SK-N-SH (cell line): ENCODE data around the gene PAM16. TPM values are rescaled to one million over a fixed set of nuclear protein-coding genes. Genes with fewer than 3 reads are reported as not detected.

Experiments
- CTCF ChIA-PET: fragments of 300-600, 350-600 bp; formaldehyde crosslinking; extraction: SDS; loops from one replicate; lab custom pipeline; 2021; lab: Yijun Ruan, JAX
- POLR2A ChIA-PET: fragments of 350-600 bp; sonication (Branson Sonifier 250); formaldehyde crosslinking; extraction: SDS; loops from one replicate; lab custom pipeline; 2020; ENCODE audit warnings: antibody characterized with exemption, inconsistent platforms; lab: Yijun Ruan, JAX
- DNase-seq: peaks from one replicate; pipeline ENCODE4 v3.0.0; 2012
- H2AFZ ChIP-seq: fragments of 200-600 bp; sonication (generic); 2 replicates; pipeline ENCODE4 v1.8.1; 2016; ENCODE audit warnings: antibody characterized with exemption, mild to moderate bottlenecking, low read depth
- H3F3A ChIP-seq: fragments of 200-600 bp; sonication (generic); replicated peaks from 2 replicates; pipeline ENCODE3; 2016; ENCODE audit warnings: antibody characterized with exemption, mild to moderate bottlenecking; ENCODE audit not compliant: insufficient read depth
- H3K27ac ChIP-seq, 2 experiments: fragments of 200-500 bp in 1 of 2; fragments of 200-600 bp in 1 of 2; sonication (Bioruptor generic) in 1 of 2; sonication (generic), shearing (Covaris generic) in 1 of 2; 2 replicates each; pipeline versions ENCODE4 v1.5.1 to v1.6.1; 2014 to 2016; ENCODE audit warnings: low read depth in 2 of 2, inconsistent platforms in 1 of 2, low read length in 1 of 2, mild to moderate bottlenecking in 1 of 2, mixed read lengths in 1 of 2
- H3K27me3 ChIP-seq: fragments of 200-600 bp; sonication (generic), shearing (Covaris generic); 2 replicates; pipeline ENCODE4 v1.6.1; 2016; ENCODE audit warnings: mixed run types; ENCODE audit not compliant: insufficient read depth
- H3K36me3 ChIP-seq, 2 experiments: fragments of 200-500 bp in 1 of 2; fragments of 200-600 bp in 1 of 2; sonication (Bioruptor generic) in 1 of 2; sonication (generic) in 1 of 2; replicated peaks in 1 of 2; 2 replicates each; pipeline versions ENCODE3 to v1.5.1; 2014 to 2016; ENCODE audit warnings: low read length in 1 of 2, mild to moderate bottlenecking in 1 of 2; ENCODE audit not compliant: insufficient read depth in 2 of 2, control insufficient read depth in 1 of 2
- H3K4me1 ChIP-seq, 2 experiments: fragments of 200-500 bp in 1 of 2; fragments of 200-600 bp in 1 of 2; sonication (Bioruptor generic) in 1 of 2; sonication (generic), shearing (Covaris generic) in 1 of 2; 2 replicates each; pipeline versions ENCODE4 v1.5.1 to v1.6.1; 2014 to 2016; ENCODE audit warnings: low read depth in 1 of 2, low read length in 1 of 2, mixed run types in 1 of 2; ENCODE audit not compliant: insufficient read depth in 2 of 2, control insufficient read depth in 1 of 2
- H3K4me2 ChIP-seq: fragments of 200-600 bp; sonication (generic), shearing (Covaris generic); 2 replicates; pipeline ENCODE4 v1.6.1; 2017; ENCODE audit warnings: mixed run types
- H3K4me3 ChIP-seq, 2 experiments: fragments of 200-500 bp in 1 of 2; fragments of 200-600 bp in 1 of 2; sonication (Bioruptor generic) in 1 of 2; sonication (generic), shearing (Covaris generic) in 1 of 2; 2 replicates each; pipeline versions ENCODE4 v1.5.1 to v1.8.1; 2014 to 2016; ENCODE audit warnings: low read depth in 2 of 2, inconsistent platforms in 1 of 2, low read length in 1 of 2, mild to moderate bottlenecking in 1 of 2, mixed read lengths in 1 of 2, moderate library complexity in 1 of 2
- H3K79me2 ChIP-seq: fragments of 200-600 bp; sonication (generic); 2 replicates; pipeline ENCODE4 v1.8.1; 2017; ENCODE audit warnings: mild to moderate bottlenecking; ENCODE audit not compliant: insufficient read depth
- H3K9ac ChIP-seq: fragments of 200-600 bp; sonication (generic); 2 replicates; pipeline ENCODE4 v1.6.1; 2017; ENCODE audit warnings: mixed run types
- H3K9me2 ChIP-seq: fragments of 200-600 bp; sonication (generic); 2 replicates; pipeline ENCODE4 v1.6.1; 2017; ENCODE audit warnings: mixed run types
- H3K9me3 ChIP-seq: fragments of 200-600 bp; sonication (generic); 2 replicates; pipeline ENCODE4 v1.6.1; 2017; ENCODE audit warnings: mixed run types, mild to moderate bottlenecking, moderate library complexity
- H4K20me1 ChIP-seq: fragments of 200-600 bp; sonication (generic); 2 replicates; pipeline ENCODE4 v1.6.1; 2017; ENCODE audit warnings: mild to moderate bottlenecking, mixed run types; ENCODE audit not compliant: insufficient read depth
- CHD2 ChIP-seq: fragments of 150-350 bp; IDR thresholded peaks from 2 replicates; pipeline ENCODE4 v1.6.1; 2018; ENCODE audit warnings: low read length; ENCODE audit not compliant: partially characterized antibody
- EP300 ChIP-seq, 2 experiments: IDR thresholded peaks; 2 replicates each; pipeline versions ENCODE4 v1.4.0 to v1.6.1; 2012; ENCODE audit warnings: borderline replicate concordance in 1 of 2, low read depth in 1 of 2, low read length in 1 of 2
- FOSL2 ChIP-seq: IDR thresholded peaks from 2 replicates; pipeline ENCODE4 v1.4.0; 2012; ENCODE audit warnings: low read depth, mild to moderate bottlenecking, moderate library complexity, borderline replicate concordance
- FOXM1 ChIP-seq: IDR thresholded peaks from 2 replicates; pipeline ENCODE4 v1.4.0; 2012; ENCODE audit warnings: low read depth, mild to moderate bottlenecking
- GABPA ChIP-seq: IDR thresholded peaks from 2 replicates; pipeline ENCODE4 v1.4.0; 2012; ENCODE audit warnings: low read depth, mild to moderate bottlenecking
- JUND ChIP-seq: IDR thresholded peaks from 2 replicates; pipeline ENCODE4 v1.4.0; 2012
- NRF1 ChIP-seq: IDR thresholded peaks from 2 replicates; pipeline ENCODE4 v1.6.1; 2012; ENCODE audit warnings: low read depth, mild to moderate bottlenecking, low read length
- POLR2AphosphoS5 ChIP-seq: IDR thresholded peaks from 2 replicates; pipeline ENCODE4 v1.6.1; 2012; ENCODE audit warnings: low read depth, low read length
- RAD21 ChIP-seq: IDR thresholded peaks from 2 replicates; pipeline ENCODE4 v1.6.1; 2012; ENCODE audit warnings: mild to moderate bottlenecking, low read length
- RCOR1 ChIP-seq: fragments of 150-350 bp; IDR thresholded peaks from 2 replicates; pipeline ENCODE4 v1.6.1; 2017; ENCODE audit warnings: antibody characterized with exemption, low read length
- RXRA ChIP-seq: IDR thresholded peaks from 2 replicates; pipeline ENCODE4 v1.4.0; 2012; ENCODE audit warnings: low read depth, mild to moderate bottlenecking, borderline replicate concordance
- TCF12 ChIP-seq: IDR thresholded peaks from 2 replicates; pipeline ENCODE4 v1.4.0; 2012
- YY1 ChIP-seq: IDR thresholded peaks from 2 replicates; pipeline ENCODE4 v1.4.0; 2012; ENCODE audit warnings: low read depth, mild to moderate bottlenecking
- ZBTB33 ChIP-seq: IDR thresholded peaks from 2 replicates; pipeline ENCODE4 v1.4.0; 2012; ENCODE audit warnings: low read depth, borderline replicate concordance
- WGBS: methylation state at CpG from one replicate; pipeline ENCODE4 v1.1.6; 2017; ENCODE audit warnings: low lambda C conversion rate; 5-methylcytosine and 5-hydroxymethylcytosine counted together
- polyA plus RNA-seq, 3 experiments: library from polyadenylated mRNA; depleted of rRNA; stranded (reverse); fragments of >200 nt; gene quantifications; 2 replicates each; pipeline ENCODE4 v1.2.3, GENCODE V29; 2012
- TF ChIP-seq, protein P1 (sequence below): fragments of 200-600 bp; sonication (generic); IDR thresholded peaks from 2 replicates; pipeline ENCODE4 v1.6.1; 2017; ENCODE audit warnings: antibody characterized with exemption, mild to moderate bottlenecking, moderate library complexity
- TF ChIP-seq, protein P2 (sequence below): IDR thresholded peaks from 2 replicates; pipeline ENCODE4; 2012
- TF ChIP-seq, protein P3 (sequence below): IDR thresholded peaks from 2 replicates; pipeline ENCODE4 v1.4.0; 2012; ENCODE audit warnings: low read depth
- TF ChIP-seq, protein P4 (sequence below): IDR thresholded peaks from 2 replicates; pipeline ENCODE4 v1.4.0; 2012; ENCODE audit warnings: low read depth, borderline replicate concordance

The PAM16 gene
- polyA plus RNA-seq, 1 of the 3 experiments (the other 2 are of a cell fraction), result 96.4 TPM

- ChIA-PET CTCF (interaction anchor here (0.7 to 3.5 kb wide), 13 partner anchors 10 to 116 kb away, joined by 3 to 22 read pairs (median 9); no protein-coding TSS in a partner anchor), POLR2A (interaction anchor here (1.4 to 2.0 kb wide), 3 partner anchors 10 to 43 kb away, joined by 5 to 10 read pairs (median 5); partner anchors contain the start of gene TFAP4)
- Histone ChIP-seq H3K9me2 (no peaks in the 10 kb centered on the region), H3K4me1 (peaks cover 13 to 47% of the 10 kb centered on the region in 2 experiments; a peak in 1 of 4 replicates), H3K36me3 (no peaks in the 10 kb centered on the region), H3K9me3 (no peaks in the 10 kb centered on the region), H2AFZ (no peak overlapping the region), H3K9ac (peak overlapping the region; percentile 80)
- 1% methylated on average over 16 of the region's 93 CpGs for WGBS
- TF ChIP-seq JUND (no peak), TCF12 (no peak), EP300 (IDR thresholded peaks at IDR 0.05; ENCODE audit: borderline replicate concordance in 1 of 2, low read depth in 1 of 2, low read length in 1 of 2) (no peak), FOSL2 (no peak)
- TF ChIP-seq, all 33 proteins: peak for 0
- peak overlapping the region; percentile 76 to 81 for H3K4me3 ChIP-seq
- H3K27me3 ChIP-seq, result no peaks in the 10 kb centered on the region
- peak overlapping the region; percentile 99 for H3K4me2 ChIP-seq
- DNase-seq, result peak; percentile 78
- H4K20me1 ChIP-seq, result peaks cover 49% of the 10 kb centered on the region
- peaks cover 55% of the 10 kb centered on the region for H3K79me2 ChIP-seq
- peak overlapping the region; percentile 63 to 78 for H3K27ac ChIP-seq
- H3F3A ChIP-seq, result peaks cover 5% of the 10 kb centered on the region
Observed at GRCh38 chr16:4316108-4316863, 34.8 kb downstream of the PAM16 start.

DNA sequence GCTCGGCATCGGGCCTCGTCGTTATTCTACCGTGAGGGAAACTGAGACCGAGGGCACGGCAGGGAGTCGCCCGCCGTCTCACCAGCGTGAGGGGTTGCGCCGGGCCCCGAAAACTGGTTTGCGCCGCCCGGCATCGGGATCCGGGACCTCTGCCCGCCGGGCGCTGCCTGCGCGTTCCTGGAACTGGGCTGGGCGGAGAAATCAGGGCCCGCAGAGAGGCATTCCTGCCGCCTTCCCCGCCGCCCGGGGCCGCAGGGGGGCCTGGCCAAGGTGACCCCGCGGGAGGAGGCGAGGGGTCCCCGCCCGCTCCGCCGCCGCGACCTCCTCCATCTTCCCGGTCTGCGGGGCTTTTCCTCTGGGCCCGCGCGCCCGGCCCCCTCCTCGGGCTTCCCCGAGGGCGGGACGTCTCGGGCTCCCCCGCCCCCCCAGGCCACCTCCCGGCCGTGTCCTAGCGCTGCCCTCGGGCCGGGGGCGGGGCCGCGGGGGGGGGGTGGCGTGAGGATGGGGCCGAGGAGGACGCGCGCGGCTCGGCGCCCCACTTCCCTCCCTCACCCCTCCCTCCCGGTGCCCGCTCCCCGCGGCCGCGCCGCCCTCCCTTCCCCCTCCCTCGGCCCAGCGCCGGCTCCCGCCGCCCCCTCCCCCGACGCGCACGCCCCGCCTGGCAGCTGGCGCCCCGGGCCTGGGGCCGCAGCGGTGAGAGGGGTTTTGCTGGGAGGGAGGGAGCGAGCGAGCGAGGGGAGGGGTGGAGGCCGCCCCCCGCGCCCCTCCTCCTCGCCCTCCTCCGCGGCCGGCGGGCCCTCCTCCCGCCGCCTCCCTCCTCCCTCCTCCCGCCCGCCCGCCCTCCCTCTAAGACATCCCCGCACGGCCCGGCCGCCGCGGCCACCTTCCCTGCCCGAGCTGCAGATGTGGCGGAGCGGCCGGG lies 35.7 kb downstream of the PAM16 start, which contains the start of gene GLIS2:
Gene GLIS2 (plus strand): TSS at position 882 of the 922 bp plus-strand sequence. CDS start 16,214 bp downstream, outside the sequence.
- H4K20me1 ChIP-seq, result peaks cover 41% of the 10 kb centered on the region
- H3K4me2 ChIP-seq, result peak within 1 kb of the TSS; percentile 99
- H3K4me1 ChIP-seq, result peaks cover 13 to 41% of the 10 kb centered on the region in 2 experiments; a peak in 1 of 4 replicates
- H3K9me3 ChIP-seq, result no peaks in the 10 kb centered on the region
- peaks cover 47% of the 10 kb centered on the region for H3K79me2 ChIP-seq
- CTCF ChIA-PET, result interaction anchor here (0.7 to 3.5 kb wide), 11 partner anchors 9 to 87 kb away, joined by 3 to 14 read pairs (median 6); no protein-coding TSS in a partner anchor
- H3K4me3 ChIP-seq, result peak within 1 kb of the TSS; percentile 76 to 81
- H2AFZ ChIP-seq, result peak within 1 kb of the TSS; percentile 72
- no CpG with 5 or more reads among the region's 115 CpGs for WGBS
- H3K9me2 ChIP-seq, result no peaks in the 10 kb centered on the region
- H3K9ac ChIP-seq, result peak within 1 kb of the TSS; percentile 89
- DNase-seq, result peak; percentile 94
- H3K27me3 ChIP-seq, result no peaks in the 10 kb centered on the region
- peak within 1 kb of the TSS; percentile 78 to 84 for H3K27ac ChIP-seq
- peaks cover 5% of the 10 kb centered on the region for H3F3A ChIP-seq
- POLR2A ChIA-PET, result interaction anchor here (0.6 to 2.0 kb wide), 4 partner anchors 9 to 56 kb away, joined by 4 to 10 read pairs (median 5); no protein-coding TSS in a partner anchor
- no peaks in the 10 kb centered on the region for H3K36me3 ChIP-seq
- TF ChIP-seq GABPA (no peak), CHD2 (peak; percentile 33), ZBTB33 (no peak), JUND (no peak), YY1 (0 out of 2 replicates have a peak, but pooled peaks have one; percentile 35), RXRA (peak; percentile 65; the same call in 1 of the 2 replicates), NRF1 (no peak), RAD21 (no peak), RCOR1 (no peak), POLR2AphosphoS5 (peak; percentile 16; the same call in 1 of the 2 replicates), FOXM1 (no peak)
- TF ChIP-seq, protein P1, sequence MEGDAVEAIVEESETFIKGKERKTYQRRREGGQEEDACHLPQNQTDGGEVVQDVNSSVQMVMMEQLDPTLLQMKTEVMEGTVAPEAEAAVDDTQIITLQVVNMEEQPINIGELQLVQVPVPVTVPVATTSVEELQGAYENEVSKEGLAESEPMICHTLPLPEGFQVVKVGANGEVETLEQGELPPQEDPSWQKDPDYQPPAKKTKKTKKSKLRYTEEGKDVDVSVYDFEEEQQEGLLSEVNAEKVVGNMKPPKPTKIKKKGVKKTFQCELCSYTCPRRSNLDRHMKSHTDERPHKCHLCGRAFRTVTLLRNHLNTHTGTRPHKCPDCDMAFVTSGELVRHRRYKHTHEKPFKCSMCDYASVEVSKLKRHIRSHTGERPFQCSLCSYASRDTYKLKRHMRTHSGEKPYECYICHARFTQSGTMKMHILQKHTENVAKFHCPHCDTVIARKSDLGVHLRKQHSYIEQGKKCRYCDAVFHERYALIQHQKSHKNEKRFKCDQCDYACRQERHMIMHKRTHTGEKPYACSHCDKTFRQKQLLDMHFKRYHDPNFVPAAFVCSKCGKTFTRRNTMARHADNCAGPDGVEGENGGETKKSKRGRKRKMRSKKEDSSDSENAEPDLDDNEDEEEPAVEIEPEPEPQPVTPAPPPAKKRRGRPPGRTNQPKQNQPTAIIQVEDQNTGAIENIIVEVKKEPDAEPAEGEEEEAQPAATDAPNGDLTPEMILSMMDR, result no peak
- TF ChIP-seq, protein P2, sequence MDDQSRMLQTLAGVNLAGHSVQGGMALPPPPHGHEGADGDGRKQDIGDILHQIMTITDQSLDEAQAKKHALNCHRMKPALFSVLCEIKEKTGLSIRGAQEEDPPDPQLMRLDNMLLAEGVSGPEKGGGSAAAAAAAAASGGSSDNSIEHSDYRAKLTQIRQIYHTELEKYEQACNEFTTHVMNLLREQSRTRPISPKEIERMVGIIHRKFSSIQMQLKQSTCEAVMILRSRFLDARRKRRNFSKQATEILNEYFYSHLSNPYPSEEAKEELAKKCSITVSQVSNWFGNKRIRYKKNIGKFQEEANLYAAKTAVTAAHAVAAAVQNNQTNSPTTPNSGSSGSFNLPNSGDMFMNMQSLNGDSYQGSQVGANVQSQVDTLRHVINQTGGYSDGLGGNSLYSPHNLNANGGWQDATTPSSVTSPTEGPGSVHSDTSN, result no peak
- TF ChIP-seq, protein P3, sequence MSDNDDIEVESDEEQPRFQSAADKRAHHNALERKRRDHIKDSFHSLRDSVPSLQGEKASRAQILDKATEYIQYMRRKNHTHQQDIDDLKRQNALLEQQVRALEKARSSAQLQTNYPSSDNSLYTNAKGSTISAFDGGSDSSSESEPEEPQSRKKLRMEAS, result no peak; the same call in 1 of the 2 replicates
- TF ChIP-seq, protein P4, sequence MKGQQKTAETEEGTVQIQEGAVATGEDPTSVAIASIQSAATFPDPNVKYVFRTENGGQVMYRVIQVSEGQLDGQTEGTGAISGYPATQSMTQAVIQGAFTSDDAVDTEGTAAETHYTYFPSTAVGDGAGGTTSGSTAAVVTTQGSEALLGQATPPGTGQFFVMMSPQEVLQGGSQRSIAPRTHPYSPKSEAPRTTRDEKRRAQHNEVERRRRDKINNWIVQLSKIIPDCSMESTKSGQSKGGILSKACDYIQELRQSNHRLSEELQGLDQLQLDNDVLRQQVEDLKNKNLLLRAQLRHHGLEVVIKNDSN, result no peak
